Measurements from ENCODE around the gene C1GALT1C1L. TPM values are rescaled to one million over a fixed set of nuclear protein-coding genes. Genes with fewer than 3 reads are reported as not detected.

C1GALT1C1L gene
- polyA plus RNA-seq, 2 of the 4 experiments (the other 2 are of a cell fraction): 2.1 to 5.9 TPM

DNA sequence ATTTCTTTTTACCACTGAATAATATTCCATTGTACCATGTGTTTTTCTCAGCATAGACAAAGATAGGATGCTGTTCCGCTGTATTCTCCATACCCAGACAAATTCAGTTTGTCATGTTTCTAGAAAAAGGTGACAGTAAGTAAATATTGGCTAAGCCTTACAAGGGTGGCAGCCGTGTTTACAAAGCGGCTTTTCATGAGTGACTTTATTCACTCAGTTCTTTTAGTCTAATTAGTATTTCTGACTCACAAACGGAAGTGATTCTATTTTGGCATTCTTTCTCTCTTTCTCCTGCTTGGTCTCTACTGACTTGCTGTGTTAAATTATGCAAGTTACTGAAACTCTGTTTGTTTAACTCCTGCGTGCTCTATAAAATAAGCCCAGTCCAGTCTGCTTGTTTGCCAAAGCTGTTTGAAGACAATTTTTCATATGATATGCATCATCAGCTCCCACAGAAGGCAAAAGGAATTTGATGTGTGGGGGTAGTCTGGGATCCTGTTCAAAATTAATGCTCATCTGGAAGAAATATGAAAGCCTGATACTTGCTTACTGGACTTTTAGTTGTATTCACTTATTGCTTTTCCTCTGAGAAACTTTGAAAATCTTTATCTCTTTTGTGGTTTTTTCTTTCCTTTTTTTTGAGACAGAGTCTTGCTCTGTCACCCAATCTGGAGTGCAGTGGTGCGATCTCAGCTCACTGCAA is 41.5 kb downstream of the C1GALT1C1L start:
- TF ChIP-seq HOXB5 (CRISPR knock-in tag; IDR thresholded peaks at IDR 0.05): peak; percentile 79
- peak; percentile 17 to 52; a peak in 2 of 5 replicates for TF ChIP-seq RAD21 (conservative IDR thresholded peaks at IDR 0.05 in 1 of 2, IDR thresholded peaks at IDR 0.05 in 1 of 2)
- TF ChIP-seq, protein P1, sequence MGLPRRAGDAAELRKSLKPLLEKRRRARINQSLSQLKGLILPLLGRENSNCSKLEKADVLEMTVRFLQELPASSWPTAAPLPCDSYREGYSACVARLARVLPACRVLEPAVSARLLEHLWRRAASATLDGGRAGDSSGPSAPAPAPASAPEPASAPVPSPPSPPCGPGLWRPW (IDR thresholded peaks at IDR 0.05): peak; percentile 83
- peak; percentile 54; the same call in 1 of the 2 replicates for TF ChIP-seq MYC (IDR thresholded peaks at IDR 0.05; ENCODE audit: borderline replicate concordance, low read length)
- TF ChIP-seq, protein P2, sequence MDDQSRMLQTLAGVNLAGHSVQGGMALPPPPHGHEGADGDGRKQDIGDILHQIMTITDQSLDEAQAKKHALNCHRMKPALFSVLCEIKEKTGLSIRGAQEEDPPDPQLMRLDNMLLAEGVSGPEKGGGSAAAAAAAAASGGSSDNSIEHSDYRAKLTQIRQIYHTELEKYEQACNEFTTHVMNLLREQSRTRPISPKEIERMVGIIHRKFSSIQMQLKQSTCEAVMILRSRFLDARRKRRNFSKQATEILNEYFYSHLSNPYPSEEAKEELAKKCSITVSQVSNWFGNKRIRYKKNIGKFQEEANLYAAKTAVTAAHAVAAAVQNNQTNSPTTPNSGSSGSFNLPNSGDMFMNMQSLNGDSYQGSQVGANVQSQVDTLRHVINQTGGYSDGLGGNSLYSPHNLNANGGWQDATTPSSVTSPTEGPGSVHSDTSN (IDR thresholded peaks at IDR 0.05): peak; percentile 46; the same call in 1 of the 2 replicates
- TF ChIP-seq SMC3 (IDR thresholded peaks at IDR 0.05): peak; percentile 46; the same call in 1 of the 3 replicates
- TF ChIP-seq JUNB (IDR thresholded peaks at IDR 0.05): peak; percentile 99
- TF ChIP-seq KDM5A (IDR thresholded peaks at IDR 0.05): no peak
- TF ChIP-seq, protein P3, sequence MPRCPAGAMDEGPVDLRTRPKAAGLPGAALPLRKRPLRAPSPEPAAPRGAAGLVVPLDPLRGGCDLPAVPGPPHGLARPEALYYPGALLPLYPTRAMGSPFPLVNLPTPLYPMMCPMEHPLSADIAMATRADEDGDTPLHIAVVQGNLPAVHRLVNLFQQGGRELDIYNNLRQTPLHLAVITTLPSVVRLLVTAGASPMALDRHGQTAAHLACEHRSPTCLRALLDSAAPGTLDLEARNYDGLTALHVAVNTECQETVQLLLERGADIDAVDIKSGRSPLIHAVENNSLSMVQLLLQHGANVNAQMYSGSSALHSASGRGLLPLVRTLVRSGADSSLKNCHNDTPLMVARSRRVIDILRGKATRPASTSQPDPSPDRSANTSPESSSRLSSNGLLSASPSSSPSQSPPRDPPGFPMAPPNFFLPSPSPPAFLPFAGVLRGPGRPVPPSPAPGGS (IDR thresholded peaks at IDR 0.05): peak; percentile 97; the same call in 2 of the 3 replicates
- TF ChIP-seq EP300 (IDR thresholded peaks at IDR 0.05): peak; percentile 92 to 94; a peak in 4 of 5 replicates
- TF ChIP-seq HDAC2 (IDR thresholded peaks at IDR 0.05): no peak
- TF ChIP-seq ZFP36 (IDR thresholded peaks at IDR 0.05; ENCODE audit: borderline replicate concordance, partially characterized antibody): peak; percentile 42
- TF ChIP-seq FOSL2 (IDR thresholded peaks at IDR 0.05): peak; percentile 95
- TF ChIP-seq FOSL2 (CRISPR knock-in tag; IDR thresholded peaks at IDR 0.05): peak; percentile 97
- TF ChIP-seq, protein P4, sequence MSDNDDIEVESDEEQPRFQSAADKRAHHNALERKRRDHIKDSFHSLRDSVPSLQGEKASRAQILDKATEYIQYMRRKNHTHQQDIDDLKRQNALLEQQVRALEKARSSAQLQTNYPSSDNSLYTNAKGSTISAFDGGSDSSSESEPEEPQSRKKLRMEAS (IDR thresholded peaks at IDR 0.05): peak; percentile 50
- peak; percentile 98 to 99 for TF ChIP-seq JUN (IDR thresholded peaks at IDR 0.05)
- 0 out of 2 replicates have a peak, but pooled peaks have one; percentile 13 for TF ChIP-seq NFE2L2 (conservative IDR thresholded peaks at IDR 0.05; ENCODE audit: low read length)
- TF ChIP-seq MAFK (IDR thresholded peaks at IDR 0.05; ENCODE audit: partially characterized antibody): peak; percentile 37
- TF ChIP-seq CEBPB (IDR thresholded peaks at IDR 0.05): peak; percentile 92 to 93
- no peak for TF ChIP-seq RARB (CRISPR knock-in tag; IDR thresholded peaks at IDR 0.05)
- TF ChIP-seq HOXB13 (CRISPR knock-in tag; IDR thresholded peaks at IDR 0.05; ENCODE audit: low read depth): no peak
- 0 out of 2 replicates have a peak, but pooled peaks have one; percentile 23 for TF ChIP-seq BHLHE40 (IDR thresholded peaks at IDR 0.05; ENCODE audit: low read depth, low read length)
- TF ChIP-seq GATA3 (IDR thresholded peaks at IDR 0.05; ENCODE audit: borderline replicate concordance): peak; percentile 93
- no peak for TF ChIP-seq ZNF302 (CRISPR knock-in tag; IDR thresholded peaks at IDR 0.05)
- peak overlapping the region; percentile 79 for H3K4me2 ChIP-seq
- 3% methylated on average over 6 of the region's 6 CpGs for WGBS (ENCODE audit: missing lambda C conversion rate)
- H3K4me1 ChIP-seq: peaks cover 34% of the 10 kb centered on the region
- ChIA-PET CTCF (interaction anchor here (1.1 to 1.7 kb wide), 4 partner anchors 22 to 240 kb away, joined by 3 to 6 read pairs (median 4); no protein-coding TSS in a partner anchor), POLR2A (interaction anchor here (0.6 kb wide), 1 partner anchor 72 kb away, joined by 3 read pairs; no protein-coding TSS in a partner anchor)
- H3K4me3 ChIP-seq: peak overlapping the region; percentile 11; the same call in 1 of the 3 replicates
- peaks cover 2% of the 10 kb centered on the region; the same call in 1 of the 3 replicates for H3K9me3 ChIP-seq
- H3K27ac ChIP-seq: peak overlapping the region; percentile 70 to 76
- peak; percentile 60 to 66 for ATAC-seq
- peak; percentile 90 for FAIRE-seq
- DNase-seq (ENCODE audit: low read depth in 1 of 2, low spot score in 1 of 2): peak; percentile 35 to 94
